ENCODE data around the gene NPC1. TPM values are rescaled to one million over a fixed set of nuclear protein-coding genes. Genes with fewer than 3 reads are reported as not detected.

The NPC1 gene
- total and polyA plus RNA-seq, 8 donors: 7.6 to 219 (median 59.3) TPM

- Histone ChIP-seq H3K36me3 (no peaks in the 10 kb centered on the region), H3K27me3 (no peaks in the 10 kb centered on the region), H3K4me3 (no peak overlapping the region), H3K27ac (no peak overlapping the region), H3K4me1 (peaks cover 0 to 7% (median 6%) of the 10 kb centered on the region in 4 donors), H3K9me3 (no peaks in the 10 kb centered on the region)
- intact Hi-C loops (cut with DNase I; ENCODE audit: low total_unique reads): no loop called here
- no peak for TF ChIP-seq POLR2A (IDR thresholded peaks at IDR 0.05)
- TF ChIP-seq CTCF (IDR thresholded peaks at IDR 0.05): no peak
- no peak for TF ChIP-seq POLR2AphosphoS5 (IDR thresholded peaks at IDR 0.05)
- TF ChIP-seq EP300 (IDR thresholded peaks at IDR 0.05): no peak
- WGBS, 5 donors: 62 to 75% (median 67%) methylated on average over 3 of the region's 3 CpGs
- DNase-seq: no peak
Measured at GRCh38 chr18:23634692-23635091, 48.4 kb upstream of the NPC1 start.

GRCh38 chr18:23632615-23633014, 46.3 kb upstream of the NPC1 start:
- WGBS, 5 donors: 71 to 93% (median 78%) methylated on average over 1 of the region's 1 CpG
- no peak for TF ChIP-seq POLR2A (IDR thresholded peaks at IDR 0.05)
- no peak overlapping the region for H3K4me3 ChIP-seq

GRCh38 chr18:23631746-23632145, 45.4 kb upstream of the NPC1 start:
- WGBS, 5 donors: 66 to 79% (median 74%) methylated on average over 11 of the region's 11 CpGs
- intact Hi-C loops (cut with DNase I; ENCODE audit: low total_unique reads): no loop called here
- no peak overlapping the region for H3K4me3 ChIP-seq

More at GRCh38 chr18:23632615-23633014, 46.3 kb upstream of the NPC1 start:
- Histone ChIP-seq H3K27me3 (no peaks in the 10 kb centered on the region), H3K36me3 (no peaks in the 10 kb centered on the region), H3K4me1 (peaks cover 0 to 25% (median 11%) of the 10 kb centered on the region in 4 donors), H3K27ac (no peak overlapping the region), H3K9me3 (no peaks in the 10 kb centered on the region)
- intact Hi-C loops (cut with DNase I; ENCODE audit: low total_unique reads): no loop called here
- no peak for DNase-seq

GRCh38 chr18:23631312-23631711, 45.0 kb upstream of the NPC1 start:
- peaks cover 5 to 38% (median 17%) of the 10 kb centered on the region in 4 donors for H3K4me1 ChIP-seq
- no peaks in the 10 kb centered on the region for H3K9me3 ChIP-seq
- WGBS, 5 donors: 95 to 98% (median 96%) methylated on average over 5 of the region's 5 CpGs
- H3K4me3 ChIP-seq: no peak overlapping the region
- TF ChIP-seq EP300 (IDR thresholded peaks at IDR 0.05) (no peak), POLR2A (IDR thresholded peaks at IDR 0.05) (no peak), CTCF (IDR thresholded peaks at IDR 0.05) (no peak), POLR2AphosphoS5 (IDR thresholded peaks at IDR 0.05) (no peak)
- H3K27ac ChIP-seq: no peak overlapping the region
- no peak for DNase-seq
- intact Hi-C loops (cut with DNase I; ENCODE audit: low total_unique reads): no loop called here
- no peaks in the 10 kb centered on the region for H3K36me3 ChIP-seq
- no peaks in the 10 kb centered on the region for H3K27me3 ChIP-seq

More at GRCh38 chr18:23631746-23632145, 45.4 kb upstream of the NPC1 start:
- no peak for DNase-seq
- Histone ChIP-seq H3K27ac (no peak overlapping the region), H3K36me3 (no peaks in the 10 kb centered on the region), H3K9me3 (no peaks in the 10 kb centered on the region), H3K4me1 (peaks cover 3 to 34% (median 16%) of the 10 kb centered on the region in 4 donors), H3K27me3 (no peaks in the 10 kb centered on the region)
- no peak for TF ChIP-seq POLR2AphosphoS5 (IDR thresholded peaks at IDR 0.05)
- no peak for TF ChIP-seq EP300 (IDR thresholded peaks at IDR 0.05)
- TF ChIP-seq CTCF (IDR thresholded peaks at IDR 0.05): no peak
- no peak for TF ChIP-seq POLR2A (IDR thresholded peaks at IDR 0.05)

- DNase-seq: peak; percentile 62 to 64
- no peaks in the 10 kb centered on the region for H3K36me3 ChIP-seq
- intact Hi-C loops (cut with DNase I; ENCODE audit: low total_unique reads): loop anchor here (10.0 kb wide), 1 partner anchor 65 kb away; no protein-coding TSS in a partner anchor
- no peak overlapping the region for H3K4me3 ChIP-seq
- TF ChIP-seq CTCF (IDR thresholded peaks at IDR 0.05) (no peak), EP300 (IDR thresholded peaks at IDR 0.05) (no peak), POLR2AphosphoS5 (IDR thresholded peaks at IDR 0.05) (peak in 1 of 3 donors; percentile 53), POLR2A (IDR thresholded peaks at IDR 0.05) (no peak)
- H3K4me1 ChIP-seq: peaks cover 5 to 46% (median 18%) of the 10 kb centered on the region in 4 donors
- WGBS, 5 donors: 28 to 51% (median 43%) methylated on average over 4 of the region's 4 CpGs
- no peaks in the 10 kb centered on the region for H3K9me3 ChIP-seq
- H3K27me3 ChIP-seq: no peaks in the 10 kb centered on the region
- peak overlapping the region in 4 of 5 donors; percentile 41 to 63 (median 49) for H3K27ac ChIP-seq
Measured at GRCh38 chr18:23629444-23629946, 43.2 kb upstream of the NPC1 start.

All from stomach (tissue), 9 donors.